Right cardiac atrium (tissue), 5 donors: ENCODE measurements around the gene NMD3. TPM values are rescaled to one million over a fixed set of nuclear protein-coding genes. Genes with fewer than 3 reads are reported as not detected.
"Not testable (repeated sequence)": the region's sequence is repeated elsewhere in the genome, so short reads cannot be mapped to it uniquely, and the experiment has no call there.

Experiments used
- ATAC-seq, 2 donors: fragments of 200-7000 bp; cut with Tn5 transposase; one replicate each; pipeline versions ENCODE4 v1.8.0 to v1.9.1; 2020; ENCODE audit warnings: moderate library complexity in 2 of 2, mild to moderate bottlenecking in 1 of 2
- DNase-seq, 3 donors: peaks; one replicate each; pipeline ENCODE4 v3.0.0-alpha.2; 2020
- H3K27ac ChIP-seq: one replicate; pipeline ENCODE4 v1.5.1; 2013; ENCODE audit warnings: mild to moderate bottlenecking, low read length, control low read depth, moderate library complexity
- H3K27me3 ChIP-seq: one replicate; pipeline ENCODE4 v1.6.1; 2013; ENCODE audit not compliant: control insufficient read depth, insufficient read depth
- H3K4me1 ChIP-seq: one replicate; pipeline ENCODE4 v1.6.1; 2013; ENCODE audit warnings: low read length; ENCODE audit not compliant: control insufficient read depth, insufficient read depth
- H3K4me3 ChIP-seq: one replicate; pipeline ENCODE4 v1.5.1; 2013; ENCODE audit warnings: low read length, control low read depth
- H3K9me3 ChIP-seq: one replicate; pipeline ENCODE4 v1.6.1; 2013; ENCODE audit warnings: low read length; ENCODE audit not compliant: control insufficient read depth
- WGBS: extraction: QIAGEN DNeasy Blood & Tissue Kit; methylation state at CpG from one replicate; pipeline ENCODE4 v1.1.7; 2013; 5-methylcytosine and 5-hydroxymethylcytosine counted together
- intact Hi-C, 4 donors: fragments of 100-400 bp; cut with DNase I; formaldehyde crosslinking; loops; one replicate each; pipeline versions ENCODE4 v1.11.0 to v1.14.0; 2022 to 2023
- polyA plus RNA-seq: library from polyadenylated mRNA; stranded (reverse); fragments of 200-250 nt; gene quantifications from one replicate; pipeline ENCODE4 v1.2.3, GENCODE V29; 2013
- total RNA-seq, 4 donors: library from RNA; stranded (reverse); fragmentation: NEBNext Ultra II Directional; extraction: Animal tissue kit (Norgen Biotek cat#: 25700); gene quantifications; one replicate each; pipeline ENCODE4 v1.2.1, GENCODE V29; 2021
- donor health status: healthy with polysubstance abuse.
- donor health status: DM: no; HTN: yes; CAD: no.
- donor health status: DM: no; HTN: no; CAD: no.
- donor health status: DM: no; HTN: yes; CAD: no; lungs with severe emphysema.
- donor health status: DM: yes; HTN: yes; CAD: no.

NMD3 gene
- total and polyA plus RNA-seq, 5 donors = 25.1 to 72.7 (median 54.0) TPM

GRCh38 chr3:161282387-161282786, 61.3 kb downstream of the NMD3 start:
- ATAC-seq, DNase-seq, H3K27ac ChIP-seq, intact Hi-C loops, H3K9me3 ChIP-seq, H3K4me3 ChIP-seq, H3K4me1 ChIP-seq, H3K27me3 ChIP-seq: not testable (repeated sequence)
- WGBS = 96% methylated on average over 4 of the region's 4 CpGs

- 89% methylated on average over 4 of the region's 4 CpGs for WGBS
- no peaks in the 10 kb centered on the region for H3K9me3 ChIP-seq
- DNase-seq = no peak
- no peak overlapping the region for H3K27ac ChIP-seq
- no peak for ATAC-seq
- no peaks in the 10 kb centered on the region for H3K4me1 ChIP-seq
- H3K27me3 ChIP-seq = no peaks in the 10 kb centered on the region
- intact Hi-C loops = no loop called here
- H3K4me3 ChIP-seq = no peak overlapping the region
These were observed 63.9 kb downstream of the NMD3 start for GRCh38 chr3:161284989-161285388.

GRCh38 chr3:161289174-161289573, 68.1 kb downstream of the NMD3 start:
- WGBS = 94% methylated on average over 4 of the region's 4 CpGs
- intact Hi-C loops = no loop called here
- DNase-seq = no peak

GRCh38 chr3:161291191-161291901, 70.2 kb downstream of the NMD3 start:
- no peaks in the 10 kb centered on the region for H3K27me3 ChIP-seq
- intact Hi-C loops = no loop called here
- 93% methylated on average over 5 of the region's 5 CpGs for WGBS
- DNase-seq (no peak), ATAC-seq (no peak)
- H3K9me3 ChIP-seq = no peaks in the 10 kb centered on the region
- no peak overlapping the region for H3K27ac ChIP-seq
- H3K4me3 ChIP-seq = no peak overlapping the region
- H3K4me1 ChIP-seq = no peaks in the 10 kb centered on the region

More at GRCh38 chr3:161289174-161289573, 68.1 kb downstream of the NMD3 start:
- H3K4me3 ChIP-seq = no peak overlapping the region
- no peak overlapping the region for H3K27ac ChIP-seq
- no peaks in the 10 kb centered on the region for H3K27me3 ChIP-seq
- H3K4me1 ChIP-seq = no peaks in the 10 kb centered on the region
- no peaks in the 10 kb centered on the region for H3K9me3 ChIP-seq
- no peak for ATAC-seq

GRCh38 chr3:161293381-161293780, 72.3 kb downstream of the NMD3 start:
- Histone ChIP-seq H3K4me3 (no peak overlapping the region), H3K9me3 (no peaks in the 10 kb centered on the region), H3K4me1 (no peaks in the 10 kb centered on the region), H3K27ac (no peak overlapping the region), H3K27me3 (no peaks in the 10 kb centered on the region)
- no peak for DNase-seq
- WGBS = 79% methylated on average over 2 of the region's 2 CpGs
- ATAC-seq = no peak
- intact Hi-C loops = no loop called here

GRCh38 chr3:161295325-161295724, 74.2 kb downstream of the NMD3 start:
- H3K27me3 ChIP-seq = no peaks in the 10 kb centered on the region
- no peak for DNase-seq
- intact Hi-C loops = no loop called here

GRCh38 chr3:161296814-161297213, 75.7 kb downstream of the NMD3 start:
- Histone ChIP-seq H3K9me3 (no peaks in the 10 kb centered on the region), H3K27ac (no peak overlapping the region), H3K4me1 (no peaks in the 10 kb centered on the region), H3K27me3 (no peaks in the 10 kb centered on the region), H3K4me3 (no peak overlapping the region)
- intact Hi-C loops = no loop called here
- 90% methylated on average over 3 of the region's 3 CpGs for WGBS
- DNase-seq (no peak), ATAC-seq (no peak)

More at GRCh38 chr3:161295325-161295724, 74.2 kb downstream of the NMD3 start:
- H3K4me3 ChIP-seq = no peak overlapping the region
- no peak overlapping the region for H3K27ac ChIP-seq
- no peaks in the 10 kb centered on the region for H3K9me3 ChIP-seq
- ATAC-seq = no peak
- H3K4me1 ChIP-seq = no peaks in the 10 kb centered on the region

Other genes with a start within 250 kb of the NMD3 start
- gene B3GALNT1, start 116.0 kb upstream of the NMD3 start, total RNA-seq = 10 to 100 TPM; 64.9 to 89.6 (median 79.6) TPM
- 27.5 TPM for gene B3GALNT1, start 116.0 kb upstream of the NMD3 start, polyA plus RNA-seq
- under 1 TPM in 2 of 4 donors, not detected in 2; 0.09 to 0.12 TPM for gene SPTSSB, start 150.2 kb downstream of the NMD3 start, total RNA-seq
- 0.45 TPM for gene SPTSSB, start 150.2 kb downstream of the NMD3 start, polyA plus RNA-seq